Kidney (tissue), 22 donors: ENCODE data around the gene REST. TPM values are rescaled to one million over a fixed set of nuclear protein-coding genes. Genes with fewer than 3 reads are reported as not detected.

ENCODE experiments used
- DNase-seq, 5 donors: peaks; one replicate each; pipeline ENCODE4 v3.0.0-alpha.2; 2013 to 2020
- FAIRE-seq: peaks from 2 replicates; lab custom pipeline; 2012; peaks lifted over from hg19 to GRCh38; lab: Jason Lieb, UNC
- H3K27ac ChIP-seq, 2 donors: one replicate each; pipeline ENCODE4 v1.7.0; 2013; ENCODE audit warnings: low read depth in 2 of 2, low read length in 2 of 2, inconsistent platforms in 1 of 2
- H3K27me3 ChIP-seq: one replicate; pipeline ENCODE4 v1.7.1; 2013; ENCODE audit warnings: low read length, inconsistent platforms; ENCODE audit not compliant: control insufficient read depth, insufficient read depth
- H3K36me3 ChIP-seq, 3 donors: one replicate each; pipeline versions ENCODE4 v1.7.0 to v1.7.1; 2013; ENCODE audit warnings: low read length in 3 of 3, control low read depth in 1 of 3, inconsistent platforms in 1 of 3; ENCODE audit not compliant: insufficient read depth in 3 of 3, control insufficient read depth in 2 of 3
- H3K4me1 ChIP-seq, 3 donors: one replicate each; pipeline versions ENCODE4 v1.7.0 to v1.7.1; 2013; ENCODE audit warnings: low read length in 3 of 3, inconsistent platforms in 1 of 3, low read depth in 1 of 3; ENCODE audit not compliant: control insufficient read depth in 2 of 3, insufficient read depth in 2 of 3
- H3K4me3 ChIP-seq, 3 donors: one replicate each; pipeline versions ENCODE4 v1.7.0 to v1.8.1; 2013; ENCODE audit warnings: low read length in 3 of 3, control low read depth in 1 of 3, inconsistent platforms in 1 of 3
- H3K9ac ChIP-seq, 3 donors: one replicate each; pipeline versions ENCODE4 v1.7.0 to v1.7.1; 2013; ENCODE audit warnings: low read length in 3 of 3, control low read depth in 1 of 3, inconsistent platforms in 1 of 3
- H3K9me3 ChIP-seq, 3 donors: one replicate each; pipeline versions ENCODE4 v1.7.0 to v1.7.1; 2013; ENCODE audit warnings: low read length in 3 of 3, control low read depth in 1 of 3, inconsistent platforms in 1 of 3; ENCODE audit not compliant: control insufficient read depth in 2 of 3, insufficient read depth in 1 of 3
- intact Hi-C: fragments of 100-400 bp; cut with DNase I; formaldehyde crosslinking; loops from one replicate; pipeline ENCODE4 v1.11.1; 2022
- long read RNA-seq, 10 donors: library from polyadenylated mRNA in 1 of 10; unstranded in 1 of 10; transcript quantifications; one replicate each; pipeline ENCODE4 v2.0.0 and lab custom pipeline, GENCODE V29; 2021 to 2026
- polyA plus RNA-seq: library from polyadenylated mRNA; stranded (reverse); fragments of 350-450 nt; fragmentation: Illumina TruSeq; extraction: RNeasy Lipid Tissue Mini Kit (QIAGEN cat#74804); gene quantifications from one replicate; pipeline ENCODE4 v1.2.3, GENCODE V29; 2014; ENCODE audit warnings: low read depth, low replicate concordance; ENCODE audit not compliant: insufficient read depth
- total RNA-seq: library from RNA; stranded (reverse); fragmentation: NEBNext Ultra II Directional; extraction: Animal tissue kit (Norgen Biotek cat#: 25700); gene quantifications from one replicate; pipeline ENCODE4 v1.2.1, GENCODE V29; 2021
- TF ChIP-seq, protein P1 (sequence below): IDR thresholded peaks from 3 replicates; pipeline ENCODE4 v1.5.1; 2012; ENCODE audit warnings: mild to moderate bottlenecking, moderate library complexity, borderline replicate concordance; ENCODE audit not compliant: insufficient read depth; ENCODE audit errors: extremely low read depth
- donor health status: control.
- donor health status: control.
- donor health status: control.
- donor health status: control.
- donor health status: control.
- donor health status: DM: yes; HTN: yes; CAD: no.
- donor health status: Normal renal cell carcinoma (clear cell type).

Gene REST, protein sequence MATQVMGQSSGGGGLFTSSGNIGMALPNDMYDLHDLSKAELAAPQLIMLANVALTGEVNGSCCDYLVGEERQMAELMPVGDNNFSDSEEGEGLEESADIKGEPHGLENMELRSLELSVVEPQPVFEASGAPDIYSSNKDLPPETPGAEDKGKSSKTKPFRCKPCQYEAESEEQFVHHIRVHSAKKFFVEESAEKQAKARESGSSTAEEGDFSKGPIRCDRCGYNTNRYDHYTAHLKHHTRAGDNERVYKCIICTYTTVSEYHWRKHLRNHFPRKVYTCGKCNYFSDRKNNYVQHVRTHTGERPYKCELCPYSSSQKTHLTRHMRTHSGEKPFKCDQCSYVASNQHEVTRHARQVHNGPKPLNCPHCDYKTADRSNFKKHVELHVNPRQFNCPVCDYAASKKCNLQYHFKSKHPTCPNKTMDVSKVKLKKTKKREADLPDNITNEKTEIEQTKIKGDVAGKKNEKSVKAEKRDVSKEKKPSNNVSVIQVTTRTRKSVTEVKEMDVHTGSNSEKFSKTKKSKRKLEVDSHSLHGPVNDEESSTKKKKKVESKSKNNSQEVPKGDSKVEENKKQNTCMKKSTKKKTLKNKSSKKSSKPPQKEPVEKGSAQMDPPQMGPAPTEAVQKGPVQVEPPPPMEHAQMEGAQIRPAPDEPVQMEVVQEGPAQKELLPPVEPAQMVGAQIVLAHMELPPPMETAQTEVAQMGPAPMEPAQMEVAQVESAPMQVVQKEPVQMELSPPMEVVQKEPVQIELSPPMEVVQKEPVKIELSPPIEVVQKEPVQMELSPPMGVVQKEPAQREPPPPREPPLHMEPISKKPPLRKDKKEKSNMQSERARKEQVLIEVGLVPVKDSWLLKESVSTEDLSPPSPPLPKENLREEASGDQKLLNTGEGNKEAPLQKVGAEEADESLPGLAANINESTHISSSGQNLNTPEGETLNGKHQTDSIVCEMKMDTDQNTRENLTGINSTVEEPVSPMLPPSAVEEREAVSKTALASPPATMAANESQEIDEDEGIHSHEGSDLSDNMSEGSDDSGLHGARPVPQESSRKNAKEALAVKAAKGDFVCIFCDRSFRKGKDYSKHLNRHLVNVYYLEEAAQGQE
- total RNA-seq: 54.7 TPM
- polyA plus RNA-seq: 5.9 TPM
- long read RNA-seq, donor 1, full-length matches to known transcripts: 8 of 8 reads
- long read RNA-seq, donor 1, partial matches to known transcripts: 0 of 8 reads
- long read RNA-seq, donor 1, other reads (novel, unspliced or antisense): 0 of 8 reads
- long read RNA-seq, donor 2, full-length matches to known transcripts: 8 of 2,334 reads
- long read RNA-seq, donor 2, partial matches to known transcripts: 2,066 of 2,334 reads
- long read RNA-seq, donor 2, other reads (novel, unspliced or antisense): 260 of 2,334 reads
- long read RNA-seq, donor 3, full-length matches to known transcripts: 9 of 77 reads
- long read RNA-seq, donor 3, partial matches to known transcripts: 68 of 77 reads
- long read RNA-seq, donor 3, other reads (novel, unspliced or antisense): 0 of 77 reads
- long read RNA-seq, donor 4, full-length matches to known transcripts: 8 of 50 reads
- long read RNA-seq, donor 4, partial matches to known transcripts: 42 of 50 reads
- long read RNA-seq, donor 4, other reads (novel, unspliced or antisense): 0 of 50 reads
- long read RNA-seq, donor 5, full-length matches to known transcripts: 2 of 2 reads
- long read RNA-seq, donor 5, partial matches to known transcripts: 0 of 2 reads
- long read RNA-seq, donor 5, other reads (novel, unspliced or antisense): 0 of 2 reads
- long read RNA-seq, donor 6, full-length matches to known transcripts: 1 of 1,989 reads
- long read RNA-seq, donor 6, partial matches to known transcripts: 1,816 of 1,989 reads
- long read RNA-seq, donor 6, other reads (novel, unspliced or antisense): 172 of 1,989 reads
- long read RNA-seq, donor 7, full-length matches to known transcripts: 54 of 80 reads
- long read RNA-seq, donor 7, partial matches to known transcripts: 3 of 80 reads
- long read RNA-seq, donor 7, other reads (novel, unspliced or antisense): 23 of 80 reads
- long read RNA-seq, donor 8, full-length matches to known transcripts: 13 of 80 reads
- long read RNA-seq, donor 8, partial matches to known transcripts: 38 of 80 reads
- long read RNA-seq, donor 8, other reads (novel, unspliced or antisense): 29 of 80 reads
- long read RNA-seq, donor 9, full-length matches to known transcripts: 7 of 31 reads
- long read RNA-seq, donor 9, partial matches to known transcripts: 24 of 31 reads
- long read RNA-seq, donor 9, other reads (novel, unspliced or antisense): 0 of 31 reads
- long read RNA-seq, donor 10, full-length matches to known transcripts: 7 of 99 reads
- long read RNA-seq, donor 10, partial matches to known transcripts: 63 of 99 reads
- long read RNA-seq, donor 10, other reads (novel, unspliced or antisense): 29 of 99 reads

DNA sequence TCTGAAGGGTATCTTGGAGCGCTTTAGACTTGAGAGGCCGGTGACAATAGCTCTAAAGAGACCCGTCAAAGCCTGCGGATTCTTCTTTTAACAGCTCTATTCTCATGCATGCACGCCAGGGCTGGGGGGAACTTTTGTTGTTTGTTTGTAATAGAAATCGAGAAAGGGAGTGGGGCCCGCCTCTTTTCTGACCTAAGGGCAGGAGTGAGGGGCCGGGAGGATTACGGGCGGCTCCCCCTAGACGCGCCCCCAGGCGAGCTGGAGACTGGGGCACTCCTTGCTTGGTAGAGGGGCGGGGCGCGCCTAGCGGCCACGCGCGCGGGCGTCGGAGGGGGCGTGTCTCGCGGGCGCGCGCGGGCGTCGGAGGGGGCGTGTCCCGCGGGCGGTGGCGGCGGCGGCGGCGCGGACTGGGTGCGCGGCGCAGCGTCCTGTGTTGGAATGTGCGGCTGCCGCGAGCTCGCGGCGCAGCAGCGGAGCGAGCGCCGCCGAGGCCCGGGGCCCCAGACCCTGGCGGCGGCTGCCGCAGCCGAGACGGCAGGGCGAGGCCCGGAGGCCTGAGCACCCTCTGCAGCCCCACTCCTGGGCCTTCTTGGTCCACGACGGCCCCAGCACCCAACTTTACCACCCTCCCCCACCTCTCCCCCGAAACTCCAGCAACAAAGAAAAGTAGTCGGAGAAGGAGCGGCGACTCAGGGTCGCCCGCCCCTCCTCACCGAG lies at the start of gene REST:
Gene REST, plus strand, starts transcription at position 412 of the 717 bp plus-strand sequence. CDS start 2,739 bp downstream, outside the sequence.
- H3K27me3 ChIP-seq: no peaks in the 10 kb centered on the region
- H3K4me1 ChIP-seq: peaks cover 0 to 2% (median 0%) of the 10 kb centered on the region in 3 donors
- FAIRE-seq (no peak), DNase-seq (peak; percentile 85 to 93 (median 88))
- intact Hi-C loops: no loop called here
- H3K9ac ChIP-seq: peak within 1 kb of the TSS; percentile 42 to 62 (median 44)
- peaks cover 0 to 7% (median 3%) of the 10 kb centered on the region in 3 donors for H3K36me3 ChIP-seq
- peak within 1 kb of the TSS; percentile 62 to 71 (median 69) for H3K4me3 ChIP-seq
- H3K27ac ChIP-seq: peak within 1 kb of the TSS; percentile 83 to 93
- TF ChIP-seq, protein P1, sequence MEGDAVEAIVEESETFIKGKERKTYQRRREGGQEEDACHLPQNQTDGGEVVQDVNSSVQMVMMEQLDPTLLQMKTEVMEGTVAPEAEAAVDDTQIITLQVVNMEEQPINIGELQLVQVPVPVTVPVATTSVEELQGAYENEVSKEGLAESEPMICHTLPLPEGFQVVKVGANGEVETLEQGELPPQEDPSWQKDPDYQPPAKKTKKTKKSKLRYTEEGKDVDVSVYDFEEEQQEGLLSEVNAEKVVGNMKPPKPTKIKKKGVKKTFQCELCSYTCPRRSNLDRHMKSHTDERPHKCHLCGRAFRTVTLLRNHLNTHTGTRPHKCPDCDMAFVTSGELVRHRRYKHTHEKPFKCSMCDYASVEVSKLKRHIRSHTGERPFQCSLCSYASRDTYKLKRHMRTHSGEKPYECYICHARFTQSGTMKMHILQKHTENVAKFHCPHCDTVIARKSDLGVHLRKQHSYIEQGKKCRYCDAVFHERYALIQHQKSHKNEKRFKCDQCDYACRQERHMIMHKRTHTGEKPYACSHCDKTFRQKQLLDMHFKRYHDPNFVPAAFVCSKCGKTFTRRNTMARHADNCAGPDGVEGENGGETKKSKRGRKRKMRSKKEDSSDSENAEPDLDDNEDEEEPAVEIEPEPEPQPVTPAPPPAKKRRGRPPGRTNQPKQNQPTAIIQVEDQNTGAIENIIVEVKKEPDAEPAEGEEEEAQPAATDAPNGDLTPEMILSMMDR: no peak
- H3K9me3 ChIP-seq: no peaks in the 10 kb centered on the region

DNA sequence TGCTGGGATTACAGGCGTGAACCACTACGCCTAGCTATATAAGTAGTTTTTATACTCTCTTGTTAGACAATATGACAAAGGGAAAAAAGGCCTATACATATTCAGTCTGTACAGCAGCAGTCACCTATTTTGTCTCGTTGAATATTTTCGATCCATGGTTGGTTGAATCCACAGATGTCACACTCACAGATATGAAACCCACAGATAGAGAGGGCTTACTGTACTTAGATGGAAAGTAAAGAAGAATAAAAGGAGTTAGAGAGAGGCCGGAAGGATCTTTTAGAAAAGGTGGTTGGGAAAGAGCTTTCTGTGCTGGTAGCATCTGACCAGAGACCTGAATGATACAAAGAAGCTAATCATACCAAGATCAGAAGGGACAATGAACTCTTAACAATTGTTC lies 47.9 kb upstream of the REST start:
- intact Hi-C loops: no loop called here
- Histone ChIP-seq H3K9me3 (no peaks in the 10 kb centered on the region), H3K4me1 (no peaks in the 10 kb centered on the region), H3K27me3 (no peaks in the 10 kb centered on the region), H3K27ac (no peak overlapping the region), H3K9ac (no peak overlapping the region), H3K4me3 (no peak overlapping the region), H3K36me3 (no peaks in the 10 kb centered on the region)
- TF ChIP-seq, protein P1: no peak
- FAIRE-seq (no peak), DNase-seq (no peak)
